Endodermal cell (in vitro differentiated cells): ENCODE data around the gene LRRC28. TPM values are rescaled to one million over a fixed set of nuclear protein-coding genes. Genes with fewer than 3 reads are reported as not detected.
"Not testable (repeated sequence)": the region's sequence is repeated elsewhere in the genome, so short reads cannot be mapped to it uniquely, and the experiment has no call there.

Experiments
- DNase-seq: peaks from one replicate; pipeline ENCODE4 v3.0.0-alpha.2; 2017
- H3K27ac ChIP-seq: 2 replicates; pipeline ENCODE4 v1.5.1; 2013; ENCODE audit warnings: mild to moderate bottlenecking, low read depth, low read length, moderate library complexity
- H3K27me3 ChIP-seq: 2 replicates; pipeline ENCODE4 v1.6.1; 2013; ENCODE audit warnings: mild to moderate bottlenecking, low read length, moderate library complexity; ENCODE audit not compliant: insufficient read depth, control insufficient read depth, poor library complexity, severe bottlenecking
- H3K36me3 ChIP-seq: 2 replicates; pipeline ENCODE4 v1.7.0; 2013; ENCODE audit warnings: mild to moderate bottlenecking, low read length, moderate library complexity; ENCODE audit not compliant: control insufficient read depth, insufficient read depth
- H3K4me1 ChIP-seq: one replicate; pipeline ENCODE4 v1.7.0; 2013; ENCODE audit warnings: low read length; ENCODE audit not compliant: control insufficient read depth, insufficient read depth
- H3K4me3 ChIP-seq: 2 replicates; pipeline ENCODE4 v1.5.1; 2013; ENCODE audit warnings: mild to moderate bottlenecking, low read length, moderate library complexity
- H3K9ac ChIP-seq: 2 replicates; pipeline ENCODE4 v1.6.1; 2013; ENCODE audit warnings: mild to moderate bottlenecking, low read length, moderate library complexity; ENCODE audit not compliant: poor library complexity, severe bottlenecking; ENCODE audit errors: extremely low read depth
- H3K9me3 ChIP-seq: 2 replicates; pipeline ENCODE4 v1.6.1; 2013; ENCODE audit warnings: mild to moderate bottlenecking, low read length, moderate library complexity; ENCODE audit not compliant: control insufficient read depth
- H3K27ac Mint-ChIP-seq: 2 replicates; pipeline ENCODE4 v1.8.0; 2020; ENCODE audit warnings: mixed read lengths
- H3K27me3 Mint-ChIP-seq: 2 replicates; pipeline ENCODE4 v1.8.0; 2021; ENCODE audit warnings: mild to moderate bottlenecking, mixed read lengths; ENCODE audit not compliant: insufficient read depth
- H3K36me3 Mint-ChIP-seq: 2 replicates; pipeline ENCODE4 v1.8.0; 2020; ENCODE audit warnings: low read depth, mixed read lengths
- H3K4me1 Mint-ChIP-seq: 2 replicates; pipeline ENCODE4 v1.8.0; 2020; ENCODE audit warnings: mixed read lengths
- H3K4me3 Mint-ChIP-seq: 2 replicates; pipeline ENCODE4 v1.8.0; 2020; ENCODE audit warnings: mild to moderate bottlenecking, moderate library complexity, mixed read lengths
- H3K9me3 Mint-ChIP-seq: 2 replicates; pipeline ENCODE4 v1.8.0; 2020; ENCODE audit warnings: mild to moderate bottlenecking, mixed read lengths
- CTCF ChIP-seq: fragments of 200-600 bp; sonication (generic); conservative IDR thresholded peaks from 2 replicates; pipeline ENCODE4 v1.5.0; 2021; ENCODE audit warnings: antibody characterized with exemption, mild to moderate bottlenecking
- WGBS, 2 experiments: methylation state at CpG; one replicate each; pipeline versions ENCODE4 v1.1.5 to v1.1.7; 2013; ENCODE audit warnings: missing lambda C conversion rate in 2 of 2, mixed read lengths in 1 of 2; ENCODE audit not compliant: insufficient coverage in 1 of 2, insufficient read length in 1 of 2; 5-methylcytosine and 5-hydroxymethylcytosine counted together
- total RNA-seq, 2 donors: library from RNA; stranded (reverse); fragmentation: NEBNext Ultra II Directional in 1 of 2; extraction: Animal tissue kit (Norgen Biotek cat#: 25700) in 1 of 2; gene quantifications; 2 replicates in 1 of 2; 3 replicates in 1 of 2; pipeline ENCODE4 v1.2.1, GENCODE V29; 2021

Gene LRRC28
- total RNA-seq, 2 donors from 2014 or later: 26.1 to 35.5 TPM

DNA sequence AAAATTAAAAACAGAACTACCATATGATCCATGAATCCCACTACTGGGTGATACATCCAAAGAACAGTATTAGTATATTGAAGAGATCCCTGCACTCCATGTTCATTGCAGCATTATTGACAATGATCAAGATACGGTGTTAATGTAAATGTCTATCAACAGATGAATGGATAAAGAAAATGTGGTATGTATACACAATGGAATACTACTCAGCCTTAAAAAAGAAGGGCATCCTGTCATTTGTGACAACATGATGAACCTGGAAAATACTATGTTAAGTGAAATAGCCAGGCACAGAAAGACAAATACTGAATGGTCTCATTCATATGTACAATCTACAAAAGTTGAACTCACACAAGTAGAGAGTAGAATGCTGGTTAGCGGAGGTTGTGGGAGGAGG, 18.5 kb upstream of the LRRC28 start:
- Histone ChIP-seq H3K36me3 (peaks cover 10% of the 10 kb centered on the region), H3K27me3 (no peaks in the 10 kb centered on the region), H3K27ac (no peak overlapping the region), H3K9ac (no peak overlapping the region), H3K4me1 (no peaks in the 10 kb centered on the region), H3K9me3 (peaks cover 11% of the 10 kb centered on the region), H3K4me3 (no peak overlapping the region)
- WGBS, 2 experiments: 96 to 100% methylated on average over 1 to 2 of the region's 2 CpGs
- peaks cover 9% of the 10 kb centered on the region for H3K4me1 Mint-ChIP-seq
- H3K9me3 Mint-ChIP-seq: peaks cover 9% of the 10 kb centered on the region
- no peak overlapping the region for H3K4me3 Mint-ChIP-seq
- no peak overlapping the region for H3K27ac Mint-ChIP-seq
- H3K27me3 Mint-ChIP-seq: no peaks in the 10 kb centered on the region
- peaks cover 34% of the 10 kb centered on the region for H3K36me3 Mint-ChIP-seq
- no peak for DNase-seq
- no peak for TF ChIP-seq CTCF

DNA sequence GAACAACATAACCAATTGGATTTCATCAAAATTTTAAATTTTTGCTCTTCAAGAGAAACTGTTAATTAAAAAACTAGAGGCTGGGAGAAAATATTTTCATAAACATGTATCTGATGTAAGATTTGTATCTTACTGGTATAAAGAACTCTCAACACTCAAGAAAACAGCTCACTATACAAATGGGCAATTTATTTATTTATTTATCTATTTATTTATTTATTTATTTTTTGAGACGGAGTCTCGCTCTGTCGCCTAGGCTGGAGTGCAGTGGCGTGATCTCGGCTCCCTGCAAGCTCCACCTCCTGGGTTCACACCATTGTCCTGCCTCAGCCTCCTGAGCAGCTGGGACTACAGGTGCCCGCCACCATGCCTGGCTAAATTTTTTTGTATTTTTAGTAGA, 17.1 kb upstream of the LRRC28 start:
- not testable (repeated sequence) for DNase-seq, H3K27ac Mint-ChIP-seq, H3K27me3 ChIP-seq, H3K4me1 ChIP-seq, H3K27me3 Mint-ChIP-seq, H3K4me3 Mint-ChIP-seq, H3K4me1 Mint-ChIP-seq, H3K4me3 ChIP-seq, H3K36me3 ChIP-seq, H3K27ac ChIP-seq, H3K9ac ChIP-seq, H3K9me3 Mint-ChIP-seq
- WGBS, 2 experiments: 67 to 89% methylated on average over 1 to 6 of the region's 6 CpGs
- peaks cover 11% of the 10 kb centered on the region for H3K9me3 ChIP-seq
- peaks cover 29% of the 10 kb centered on the region for H3K36me3 Mint-ChIP-seq

- no peak overlapping the region for H3K27ac Mint-ChIP-seq
These were observed 12.4 kb upstream of the LRRC28 start for GRCh38 chr15:99238849-99239248.

More at GRCh38 chr15:99238849-99239248, 12.4 kb upstream of the LRRC28 start:
- H3K4me1 ChIP-seq: no peaks in the 10 kb centered on the region
- no peak overlapping the region for H3K27ac ChIP-seq
- H3K9ac ChIP-seq: no peak overlapping the region
- no peaks in the 10 kb centered on the region for H3K27me3 ChIP-seq
- DNase-seq: no peak
- H3K4me3 ChIP-seq: no peak overlapping the region
- no peak overlapping the region for H3K4me3 Mint-ChIP-seq
- TF ChIP-seq CTCF: no peak
- peaks cover 4% of the 10 kb centered on the region for H3K36me3 ChIP-seq
- no peaks in the 10 kb centered on the region for H3K9me3 ChIP-seq
- H3K9me3 Mint-ChIP-seq: no peaks in the 10 kb centered on the region
- no peaks in the 10 kb centered on the region for H3K4me1 Mint-ChIP-seq
- no peaks in the 10 kb centered on the region for H3K27me3 Mint-ChIP-seq
- WGBS, 2 experiments: 70 to 80% methylated on average over 1 to 3 of the region's 3 CpGs
- H3K36me3 Mint-ChIP-seq: peaks cover 23% of the 10 kb centered on the region
